Subcutaneous adipose tissue (tissue), 4 donors: ENCODE data around the gene C5AR2. TPM values are rescaled to one million over a fixed set of nuclear protein-coding genes. Genes with fewer than 3 reads are reported as not detected.

ENCODE experiments used
- total RNA-seq, 4 donors: library from RNA; depleted of rRNA; stranded (reverse); fragments of >200 nt; gene quantifications; one replicate each; pipeline ENCODE4 v1.1.0, GENCODE V29; 2016
- TF ChIP-seq, protein P1 (sequence below): fragments of 450-650 bp; IDR thresholded peaks from one replicate; pipeline ENCODE4 v1.5.1; 2016; ENCODE audit warnings: low read depth, mild to moderate bottlenecking, control low read depth, antibody characterized with exemption, moderate library complexity

C5AR2 gene
- total RNA-seq, 4 donors from 2014 or later: 1.3 to 27.9 (median 8.4) TPM

DNA sequence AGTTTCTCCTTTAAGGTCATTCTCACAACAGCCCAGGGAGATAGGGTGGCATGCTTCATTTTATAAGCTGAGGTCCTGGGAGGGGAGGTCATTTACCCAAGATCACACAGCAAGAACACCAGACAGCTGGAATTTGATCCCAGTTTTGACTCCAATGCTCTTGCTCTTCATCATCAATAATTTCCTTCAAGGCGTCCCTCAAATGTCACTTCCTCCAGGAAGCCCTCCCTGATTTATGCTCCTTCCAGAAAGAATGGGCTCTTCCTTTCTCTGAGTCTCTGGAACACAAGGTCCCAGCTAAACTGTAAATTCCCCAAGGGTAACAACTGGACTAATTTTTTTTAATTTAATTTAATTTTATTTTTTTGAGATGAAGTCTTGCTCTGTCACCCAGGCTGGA is 12.4 kb downstream of the C5AR2 start:
- TF ChIP-seq, protein P1, sequence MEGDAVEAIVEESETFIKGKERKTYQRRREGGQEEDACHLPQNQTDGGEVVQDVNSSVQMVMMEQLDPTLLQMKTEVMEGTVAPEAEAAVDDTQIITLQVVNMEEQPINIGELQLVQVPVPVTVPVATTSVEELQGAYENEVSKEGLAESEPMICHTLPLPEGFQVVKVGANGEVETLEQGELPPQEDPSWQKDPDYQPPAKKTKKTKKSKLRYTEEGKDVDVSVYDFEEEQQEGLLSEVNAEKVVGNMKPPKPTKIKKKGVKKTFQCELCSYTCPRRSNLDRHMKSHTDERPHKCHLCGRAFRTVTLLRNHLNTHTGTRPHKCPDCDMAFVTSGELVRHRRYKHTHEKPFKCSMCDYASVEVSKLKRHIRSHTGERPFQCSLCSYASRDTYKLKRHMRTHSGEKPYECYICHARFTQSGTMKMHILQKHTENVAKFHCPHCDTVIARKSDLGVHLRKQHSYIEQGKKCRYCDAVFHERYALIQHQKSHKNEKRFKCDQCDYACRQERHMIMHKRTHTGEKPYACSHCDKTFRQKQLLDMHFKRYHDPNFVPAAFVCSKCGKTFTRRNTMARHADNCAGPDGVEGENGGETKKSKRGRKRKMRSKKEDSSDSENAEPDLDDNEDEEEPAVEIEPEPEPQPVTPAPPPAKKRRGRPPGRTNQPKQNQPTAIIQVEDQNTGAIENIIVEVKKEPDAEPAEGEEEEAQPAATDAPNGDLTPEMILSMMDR: no peak

DNA sequence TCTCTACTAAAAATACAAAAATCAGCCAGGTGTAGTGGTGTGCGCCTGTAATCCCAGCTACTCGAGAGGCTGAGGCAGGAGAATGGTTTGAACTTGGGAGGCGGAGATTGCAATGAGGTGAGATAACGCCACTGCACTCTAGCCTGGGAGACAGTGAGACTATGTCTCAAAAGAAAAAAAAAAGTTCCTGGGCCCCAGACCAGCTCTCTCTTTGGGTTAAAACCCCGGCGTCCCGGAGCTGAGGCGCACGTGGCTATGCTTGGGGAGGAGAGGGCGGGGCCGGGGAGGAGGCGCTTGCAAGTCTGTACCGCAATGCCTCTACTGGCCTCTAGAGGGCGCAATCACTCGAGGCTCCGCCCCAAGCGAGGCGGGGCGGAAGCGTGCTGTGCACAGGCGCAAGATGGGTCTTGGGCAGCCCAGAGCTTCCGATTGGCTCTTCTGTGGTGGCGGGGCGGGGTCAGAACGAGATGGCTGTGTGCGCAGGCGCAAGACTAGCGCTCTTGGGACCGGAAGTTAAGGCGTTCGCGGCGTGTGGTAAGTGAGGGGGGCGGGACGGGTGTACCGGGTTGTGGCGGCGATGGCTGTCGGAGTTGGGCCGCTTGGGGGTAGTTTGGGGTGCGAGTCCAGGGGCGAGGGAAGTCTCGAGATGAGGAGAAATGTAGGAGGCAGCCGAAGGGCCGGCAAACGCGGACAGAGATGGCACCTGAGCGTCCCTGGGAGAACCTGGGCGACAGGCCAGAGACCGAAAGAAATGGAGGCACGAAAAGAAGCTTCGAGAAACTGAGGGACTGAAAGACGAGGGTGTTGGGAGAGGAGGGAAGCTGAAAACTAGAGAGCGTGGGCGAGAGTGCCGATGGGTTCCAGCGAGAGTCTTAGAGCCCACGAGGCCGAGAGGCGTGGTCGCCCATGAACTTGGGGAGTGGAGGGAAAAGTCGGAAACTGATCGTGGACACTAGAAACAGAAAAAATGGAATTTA is 17.1 kb downstream of the C5AR2 start, which contains the start of gene DHX34:
TSS of gene DHX34 (plus strand) at position 497 of the 977 bp plus-strand sequence. CDS start 3,716 bp downstream, outside the sequence.
- TF ChIP-seq, protein P1: no peak

DNA sequence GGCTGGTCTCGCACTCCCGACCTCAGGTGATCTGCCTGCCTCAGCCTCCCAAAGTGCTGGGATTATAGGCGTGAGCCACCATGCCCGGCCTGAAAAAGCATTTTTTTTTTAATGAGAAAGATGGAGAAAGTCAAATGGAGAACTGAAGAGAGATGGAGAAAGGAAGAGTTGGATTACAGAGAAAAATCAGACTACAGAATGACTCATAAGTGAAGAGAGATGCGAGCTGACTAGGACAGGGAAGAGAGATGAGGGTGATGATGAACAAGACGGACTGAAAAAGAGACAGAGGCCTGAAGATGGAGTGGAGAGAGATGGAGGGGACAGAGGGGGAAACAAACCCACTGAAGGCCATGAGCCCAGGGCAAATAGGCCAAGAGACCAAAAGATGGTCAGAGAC is 18.7 kb downstream of the C5AR2 start:
- TF ChIP-seq, protein P1: no peak

DNA sequence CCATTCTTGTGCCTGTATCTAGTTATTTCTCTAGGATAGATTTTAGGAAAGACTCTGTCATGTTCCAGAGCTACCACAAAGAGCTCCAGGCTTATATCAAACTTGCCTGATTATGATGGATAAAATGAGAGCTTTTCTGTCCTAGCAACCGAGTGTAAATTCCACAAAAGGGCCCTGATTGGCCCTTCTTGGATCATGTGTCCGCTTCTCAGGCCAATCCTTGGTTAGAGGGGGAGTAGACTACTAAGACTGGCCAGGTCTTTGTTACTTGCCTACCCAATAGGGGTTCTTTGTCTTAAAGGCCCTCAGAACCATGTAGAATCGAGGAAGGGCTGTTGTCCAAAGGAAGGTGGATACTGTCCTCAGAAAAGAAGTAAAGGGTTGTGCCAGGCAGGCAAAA is 19.6 kb downstream of the C5AR2 start:
- TF ChIP-seq, protein P1: no peak

DNA sequence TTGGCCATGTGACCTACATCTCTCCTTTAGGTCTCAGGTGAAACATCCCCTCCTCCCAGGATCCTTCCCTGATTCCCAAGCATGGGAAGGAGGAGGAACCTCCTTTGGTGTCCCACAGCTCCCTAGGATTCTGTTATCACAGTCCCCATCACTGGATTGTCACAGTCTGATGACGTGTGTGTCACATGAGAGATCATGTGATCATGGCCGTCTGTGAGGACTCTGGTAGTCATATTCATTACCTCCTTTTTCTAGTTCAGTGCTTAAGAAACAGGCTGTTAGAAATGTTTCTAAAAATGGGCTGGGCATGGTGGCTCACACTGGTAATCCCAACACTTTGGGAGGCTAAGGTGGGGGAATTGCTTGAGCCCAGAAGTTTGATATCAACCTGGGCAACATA is 20.1 kb downstream of the C5AR2 start:
- TF ChIP-seq, protein P1: no peak

DNA sequence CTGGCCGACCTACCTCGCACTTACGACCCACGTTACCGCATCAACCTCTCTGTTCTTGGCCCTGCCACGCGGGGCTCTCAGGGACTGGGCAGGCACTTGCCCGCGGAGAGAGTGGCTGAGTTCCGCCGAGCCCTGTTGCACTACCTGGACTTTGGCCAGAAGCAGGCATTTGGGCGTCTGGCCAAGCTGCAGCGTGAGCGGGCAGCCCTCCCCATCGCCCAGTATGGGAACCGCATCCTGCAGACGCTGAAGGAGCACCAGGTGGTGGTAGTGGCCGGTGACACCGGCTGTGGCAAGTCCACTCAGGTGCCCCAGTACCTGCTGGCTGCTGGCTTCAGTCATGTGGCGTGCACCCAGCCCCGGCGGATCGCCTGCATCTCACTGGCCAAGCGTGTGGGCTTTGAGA is 21.3 kb downstream of the C5AR2 start:
- TF ChIP-seq, protein P1: no peak

DNA sequence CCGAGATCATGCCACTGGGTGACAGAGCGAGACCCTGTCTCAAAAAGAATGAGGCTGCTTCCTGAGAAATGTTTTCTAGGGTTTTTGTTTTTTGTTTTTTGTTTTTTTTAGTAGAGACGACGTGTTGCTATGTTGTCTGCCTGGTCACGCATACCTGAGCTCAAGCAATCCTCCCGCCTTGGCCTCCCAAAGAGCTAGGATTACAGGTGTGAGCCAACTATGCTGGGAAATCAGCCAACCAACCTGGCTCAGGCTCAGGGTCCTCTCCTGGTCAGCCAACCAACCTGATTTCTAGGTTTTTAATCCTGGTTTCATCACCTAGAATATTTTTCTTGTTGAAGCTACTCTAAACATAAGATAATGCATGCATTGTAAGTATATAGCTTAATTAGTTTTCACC is 24.9 kb downstream of the C5AR2 start:
- TF ChIP-seq, protein P1: no peak
